Astrocyte (in vitro differentiated cells and primary cell): ENCODE measurements around the gene CYB561D1.

Experiments used
- CTCF ChIP-seq: IDR thresholded peaks from 2 replicates; pipeline ENCODE4 v1.5.1; 2011; ENCODE audit warnings: low read depth, mild to moderate bottlenecking, inconsistent platforms, low read length, moderate library complexity; ENCODE audit not compliant: insufficient read depth
- EZH2 ChIP-seq: IDR thresholded peaks from 2 replicates; pipeline ENCODE4 v1.6.1; 2012; ENCODE audit warnings: mild to moderate bottlenecking, low read length, inconsistent platforms; ENCODE audit not compliant: insufficient read depth

- TF ChIP-seq CTCF: no peak
- TF ChIP-seq EZH2: no peak
These were observed 17.1 kb upstream of the CYB561D1 start for GRCh38 chr1:109476825-109477224.
